Stimulated activated CD8-positive, alpha-beta memory T cell treated with anti-CD3 and anti-CD28 coated beads, Interleukin-12 subunit alpha, Interleukin-12 subunit beta, amount 100 ng/mL, for 24 hours (primary cell): Measurements from ENCODE around the gene GPT2.

Source experiments
- DNase-seq: peaks from one replicate; pipeline ENCODE4 v3.0.0-alpha.2; 2020; ENCODE audit errors: extremely low read depth

Gene GPT2

DNA sequence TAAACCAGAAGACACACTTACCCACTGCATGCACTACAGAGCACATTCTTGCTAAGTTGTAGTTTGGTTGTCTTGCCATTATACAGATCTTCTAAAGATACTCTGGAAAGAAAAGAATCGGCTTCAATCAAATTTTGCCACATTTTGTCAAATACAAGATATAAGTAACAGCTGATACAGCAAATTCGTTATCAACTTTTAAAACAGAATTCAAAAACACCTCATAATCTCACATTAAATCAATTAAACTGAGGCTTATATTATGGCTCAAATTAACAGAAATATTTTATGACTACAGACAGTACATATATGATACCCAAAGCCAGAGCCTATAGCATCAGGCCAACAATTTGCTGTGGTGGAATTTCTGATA is 83.9 kb downstream of the GPT2 start:
- no peak for DNase-seq

DNA sequence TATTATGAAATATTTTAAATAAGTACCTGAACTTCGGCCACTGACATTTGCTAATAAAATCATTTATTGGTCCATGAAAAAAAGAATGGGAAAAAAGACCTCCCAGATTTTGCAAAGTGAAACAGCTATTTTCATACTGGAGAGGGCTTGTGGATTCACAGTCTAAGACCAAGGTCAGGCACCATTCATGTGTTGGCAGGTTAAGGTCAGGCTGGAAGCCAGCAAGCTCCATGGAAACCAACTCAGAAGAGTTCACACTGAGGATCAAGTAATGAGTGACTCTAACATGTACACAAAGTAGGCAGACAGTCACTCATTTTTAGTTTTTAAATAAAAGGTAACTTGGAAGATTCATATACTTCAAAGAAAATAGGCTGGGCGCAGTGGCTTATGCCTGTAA is 85.9 kb downstream of the GPT2 start:
- DNase-seq, result no peak

DNA sequence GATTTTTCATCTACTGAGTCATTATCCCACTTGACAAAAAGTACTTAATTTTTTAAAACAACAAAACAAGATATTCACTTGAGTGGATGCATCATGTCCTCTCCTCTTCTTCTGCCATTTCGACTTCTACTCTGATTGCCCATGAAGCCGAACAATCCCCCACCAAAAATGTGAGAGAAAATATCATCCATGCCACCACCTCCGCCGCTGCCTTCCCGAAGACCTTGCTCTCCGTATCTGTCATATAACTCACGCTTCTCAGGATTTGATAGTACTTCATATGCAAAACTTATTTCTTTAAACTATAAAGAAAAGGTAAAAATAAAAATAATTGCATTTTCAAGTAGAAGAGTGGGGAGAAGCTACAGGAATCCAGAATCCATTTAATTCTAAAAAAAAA is 87.1 kb downstream of the GPT2 start:
- no peak for DNase-seq

DNA sequence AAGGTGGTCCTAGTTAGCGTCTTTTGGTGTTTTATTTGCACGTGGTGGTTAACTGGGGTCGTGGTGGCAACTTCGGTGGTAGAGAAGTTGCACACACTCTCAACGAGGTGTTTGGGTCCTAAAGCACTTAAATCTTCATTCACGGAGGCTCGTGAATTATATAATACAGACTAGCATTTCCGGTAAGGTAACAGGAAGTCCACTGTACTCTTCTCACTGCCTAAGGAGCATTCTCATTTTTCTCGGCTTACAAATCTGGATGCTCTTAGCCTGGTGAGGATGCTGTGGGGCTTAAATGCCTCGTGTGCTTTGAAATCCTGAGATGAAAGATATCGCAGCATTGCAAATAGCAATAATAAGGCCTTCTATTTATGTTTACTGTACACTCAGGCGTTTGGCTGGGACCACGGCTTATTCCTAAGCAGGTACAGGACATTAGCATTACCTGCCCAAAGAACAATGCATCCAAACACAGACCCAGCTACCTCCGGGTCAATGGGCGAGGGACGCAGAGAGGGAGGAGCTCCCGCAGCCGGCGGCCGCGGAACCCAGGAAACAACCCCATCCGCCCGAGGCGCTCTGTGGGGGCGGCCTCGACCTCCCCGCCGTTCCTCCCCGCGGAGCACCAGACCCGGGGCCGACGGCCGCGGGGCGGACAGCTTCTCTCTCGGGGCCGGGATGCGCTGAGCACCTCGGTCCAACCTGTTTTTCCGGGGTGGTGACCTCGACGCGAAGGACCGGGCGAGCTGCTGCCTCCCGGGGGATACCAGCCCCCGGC is 88.5 kb downstream of the GPT2 start:
- no peak for DNase-seq

DNA sequence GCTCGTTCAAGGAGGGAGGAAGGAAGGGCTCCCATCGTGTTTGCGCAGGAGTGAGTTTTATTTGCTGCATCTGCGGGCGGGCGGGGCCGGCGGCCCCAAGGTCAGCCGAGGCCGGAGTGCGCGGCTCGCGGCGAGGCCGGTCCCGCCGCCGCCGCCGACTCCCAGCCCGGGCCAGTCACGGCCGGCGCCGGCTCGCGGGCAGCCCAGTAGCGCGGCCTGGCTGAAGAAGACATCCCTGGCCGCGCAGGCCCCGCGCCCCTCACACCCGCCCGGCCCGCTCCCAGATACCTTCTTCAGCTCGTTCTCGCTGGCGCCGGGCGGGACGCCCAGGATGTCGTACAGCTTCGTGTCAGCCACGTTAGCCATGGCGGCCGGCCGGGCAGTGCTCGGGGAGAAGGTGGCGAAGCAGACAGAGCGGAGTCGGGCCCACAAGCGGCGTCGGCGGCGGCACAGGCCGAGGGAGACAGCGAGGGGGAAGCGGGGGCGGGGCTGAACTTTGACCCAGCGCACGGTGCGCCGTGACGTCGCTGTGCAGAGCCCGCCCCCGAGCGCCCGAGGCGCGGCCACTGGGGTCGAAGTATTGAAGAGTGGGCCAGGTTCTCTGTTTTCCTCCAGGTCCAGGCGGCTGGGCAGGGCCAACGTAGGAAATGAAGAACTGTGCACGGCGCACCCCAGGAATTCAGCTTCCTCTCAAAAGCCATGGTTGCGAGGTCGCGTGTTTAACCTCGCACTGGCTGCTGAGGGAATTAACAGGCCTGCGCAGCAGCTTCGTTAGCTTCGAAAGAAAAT is 89.2 kb downstream of the GPT2 start, which contains the start of gene DNAJA2:
Gene DNAJA2 (minus strand): TSS at position 468 of the 789 bp plus-strand sequence. CDS start 102 bp downstream, at position 366.
- DNase-seq, result peak; percentile 85

DNA sequence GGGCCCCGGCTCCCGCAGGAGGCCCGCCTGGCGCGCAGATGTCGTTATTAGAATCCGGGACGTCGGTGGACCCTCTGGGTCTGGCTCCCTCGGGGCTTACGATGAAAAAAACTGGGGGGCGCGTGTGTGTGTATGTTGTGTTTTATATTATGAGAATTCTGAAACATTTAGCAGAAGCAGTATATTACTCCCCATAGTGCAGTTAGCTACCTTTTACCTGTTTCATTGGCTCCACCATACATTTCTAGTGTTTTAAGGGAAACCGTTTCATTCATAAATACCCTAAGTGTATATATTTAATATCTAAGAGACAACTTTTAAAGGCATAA is 89.8 kb downstream of the GPT2 start:
- DNase-seq, result no peak

DNA sequence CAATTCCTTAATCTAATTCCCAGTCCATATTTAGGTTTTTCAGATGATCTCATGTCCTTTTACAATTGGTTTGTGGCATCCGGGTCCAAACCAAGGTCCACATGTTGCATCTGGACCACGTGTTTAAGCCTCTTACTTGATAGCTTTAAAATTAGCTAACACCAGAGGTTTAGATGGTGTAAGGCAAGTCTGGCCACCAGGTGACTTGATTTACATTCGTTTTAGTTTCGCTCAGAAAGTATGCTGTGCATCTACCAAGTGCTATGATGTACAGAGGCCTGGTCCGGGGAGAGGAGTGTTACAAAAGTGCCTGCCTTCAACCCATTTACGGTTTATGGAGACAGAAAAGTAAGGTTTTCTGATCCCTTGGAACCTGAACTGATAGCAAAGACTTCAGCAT is 90.2 kb downstream of the GPT2 start:
- no peak for DNase-seq

DNA sequence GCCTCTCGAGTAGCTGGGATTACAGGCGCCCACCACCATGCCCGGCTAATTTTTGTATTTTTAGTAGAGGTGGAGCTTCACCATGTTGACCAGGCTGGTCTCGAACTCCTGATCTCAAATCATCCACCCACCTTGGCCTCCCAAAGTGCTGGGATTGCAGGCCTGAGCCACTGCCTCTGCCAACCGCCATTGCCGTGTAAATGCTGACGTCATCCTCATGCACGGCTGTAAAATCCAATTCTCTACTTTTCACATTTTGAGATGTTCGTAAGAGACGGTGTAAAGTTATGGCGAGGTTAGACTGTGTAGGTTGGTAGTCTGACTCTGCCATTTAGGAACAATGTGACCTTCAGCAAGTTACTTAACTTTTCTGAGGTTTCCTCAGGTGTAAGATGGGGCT is 91.0 kb downstream of the GPT2 start:
- no peak for DNase-seq

DNA sequence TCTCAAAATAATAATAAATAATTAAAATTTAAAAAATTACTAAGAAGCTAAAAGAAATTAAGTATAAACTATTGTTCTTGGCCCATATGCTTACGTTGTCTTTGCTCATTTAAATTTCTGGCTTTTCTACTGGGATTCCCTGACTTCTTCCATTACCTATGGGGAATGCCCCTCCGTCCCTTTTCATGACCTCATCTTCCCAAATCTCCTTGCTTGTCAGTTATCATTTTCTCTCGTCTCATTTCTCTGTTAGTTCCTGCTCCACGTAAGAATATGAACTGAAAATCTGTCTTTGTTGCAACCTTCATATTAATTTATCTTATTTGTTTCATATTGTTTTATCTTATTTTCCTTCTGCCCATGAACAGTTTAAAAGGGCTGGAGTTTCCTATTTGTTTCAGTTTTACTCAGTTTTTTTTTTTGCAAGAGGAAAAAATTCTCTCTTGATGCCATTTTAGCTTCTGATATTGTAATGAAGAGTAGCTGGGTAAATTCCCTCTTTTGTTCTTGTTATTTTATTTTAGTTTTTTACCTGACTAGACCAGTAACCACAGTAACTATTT is 91.8 kb downstream of the GPT2 start:
- no peak for DNase-seq

DNA sequence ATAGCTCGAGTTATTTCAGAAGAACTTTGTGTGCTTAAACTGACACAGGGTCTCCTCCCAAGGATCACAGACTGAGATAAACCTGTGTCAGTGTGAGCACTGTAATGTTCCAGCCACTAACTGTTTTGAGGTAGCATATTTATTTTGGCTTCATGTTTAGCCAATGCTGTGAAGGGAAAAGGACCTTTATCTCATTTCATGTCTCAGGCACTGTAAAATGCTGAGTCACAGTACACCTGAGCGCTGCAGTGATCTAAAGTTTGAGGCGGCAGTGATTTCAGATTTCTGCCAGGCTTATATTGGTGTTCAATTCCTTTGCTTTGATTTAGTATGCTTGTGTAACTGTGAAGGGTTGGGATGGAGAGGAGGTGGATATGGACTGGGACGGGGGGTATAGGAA is 92.4 kb downstream of the GPT2 start:
- no peak for DNase-seq
